ENCODE data around the gene ATP1A2.

DNA sequence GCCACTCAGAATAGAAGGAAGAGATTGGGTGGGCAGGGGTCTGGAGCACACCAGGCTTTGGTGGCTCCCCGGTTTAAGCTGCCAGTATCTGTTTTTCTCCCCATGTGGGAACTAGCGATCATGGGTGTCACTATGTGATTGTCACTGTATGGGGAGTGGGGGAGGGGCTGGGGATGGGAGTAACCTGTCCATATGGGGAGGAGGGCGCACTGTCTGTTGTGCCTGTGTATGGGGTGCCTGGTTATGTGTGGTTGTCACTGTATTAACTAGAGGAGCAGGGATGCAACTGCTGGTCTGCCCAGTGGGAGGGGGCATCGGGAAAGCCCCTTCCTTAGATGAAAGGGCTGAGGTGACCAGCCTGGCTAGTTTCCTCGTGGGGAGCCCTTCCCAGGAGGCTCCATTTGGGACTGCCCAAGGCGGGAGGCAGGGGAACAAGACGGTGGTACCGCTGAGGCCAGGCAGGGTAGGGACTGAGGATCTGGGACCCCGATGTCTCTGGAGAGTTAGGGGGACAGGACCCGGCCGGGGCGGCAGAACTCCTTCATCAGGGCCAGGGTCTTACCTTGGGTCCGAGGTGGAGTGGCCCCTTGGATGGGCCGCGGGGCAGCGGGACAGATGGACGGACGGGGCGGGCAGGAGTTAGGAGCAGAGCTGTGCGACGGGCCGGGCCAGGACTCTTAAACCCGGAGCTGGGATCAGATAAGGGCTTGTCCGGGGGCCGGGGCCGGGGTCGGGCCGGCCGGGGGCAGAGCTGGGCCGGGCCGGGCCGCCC lies 45.9 kb upstream of the ATP1A2 start, which contains the start of gene KCNJ10:
- TF ChIP-seq CTCF (IDR thresholded peaks at IDR 0.05) (no peak), POLR2A (IDR thresholded peaks at IDR 0.05) (no peak)
